CD14-positive monocyte (primary cell): ENCODE data around the gene MCCC1. TPM values are rescaled to one million over a fixed set of nuclear protein-coding genes. Genes with fewer than 3 reads are reported as not detected.

ENCODE experiments used
- DNase-seq, 3 donors: peaks; one replicate each; pipeline ENCODE4 v3.0.0-alpha.2; 2011 to 2022
- H2AFZ ChIP-seq: 2 replicates; pipeline ENCODE4 v1.6.0; 2012; ENCODE audit warnings: mild to moderate bottlenecking, low read depth, low read length, inconsistent platforms; ENCODE audit not compliant: insufficient read depth, poor library complexity, severe bottlenecking
- H3K27ac ChIP-seq, 2 donors: 1 replicate in 1 of 2; 2 replicates in 1 of 2; pipeline ENCODE4 v1.5.1; 2012 to 2013; ENCODE audit warnings: low read length in 2 of 2, control low read depth in 1 of 2, inconsistent platforms in 1 of 2, low read depth in 1 of 2, mild to moderate bottlenecking in 1 of 2
- H3K27me3 ChIP-seq, 2 donors: one replicate each; pipeline versions ENCODE4 v1.6.0 to v1.6.1; 2011 to 2013; ENCODE audit warnings: low read length in 2 of 2; ENCODE audit not compliant: control insufficient read depth in 2 of 2, insufficient read depth in 2 of 2
- H3K36me3 ChIP-seq, 2 donors: replicated peaks in 1 of 2; 1 replicate in 1 of 2; 2 replicates in 1 of 2; pipeline versions ENCODE4 v1.5.1 to v1.6.1; 2012 to 2013; ENCODE audit warnings: low read length in 2 of 2, control low read depth in 1 of 2, inconsistent platforms in 1 of 2, mild to moderate bottlenecking in 1 of 2; ENCODE audit not compliant: insufficient read depth in 2 of 2, control insufficient read depth in 1 of 2
- H3K4me1 ChIP-seq, 2 donors: 1 replicate in 1 of 2; 2 replicates in 1 of 2; pipeline versions ENCODE4 v1.5.1 to v1.6.1; 2012 to 2013; ENCODE audit warnings: low read length in 2 of 2, control low read depth in 1 of 2, inconsistent platforms in 1 of 2, mild to moderate bottlenecking in 1 of 2, moderate library complexity in 1 of 2; ENCODE audit not compliant: insufficient read depth in 2 of 2, control insufficient read depth in 1 of 2
- H3K4me2 ChIP-seq: replicated peaks from 2 replicates; pipeline ENCODE3; 2012; ENCODE audit warnings: low read length, moderate library complexity, mild to moderate bottlenecking; ENCODE audit not compliant: poor library complexity, severe bottlenecking; ENCODE audit errors: extremely low read depth
- H3K4me3 ChIP-seq, 3 experiments: fragments of 200-600 bp in 1 of 3; sonication (generic) in 1 of 3; replicated peaks in 1 of 3; 1 replicate in 2 of 3; 2 replicates in 1 of 3; pipeline ENCODE4 v1.5.1; 2011 to 2013; ENCODE audit warnings: low read length in 3 of 3, mild to moderate bottlenecking in 3 of 3, control low read depth in 2 of 3, low read depth in 2 of 3, inconsistent platforms in 1 of 3, moderate library complexity in 1 of 3
- H3K79me2 ChIP-seq: 2 replicates; pipeline ENCODE4 v1.6.0; 2012; ENCODE audit warnings: mild to moderate bottlenecking, control low read depth, inconsistent platforms, low read length, moderate library complexity; ENCODE audit not compliant: insufficient read depth
- H3K9ac ChIP-seq: 2 replicates; pipeline ENCODE4 v1.6.0; 2017; ENCODE audit warnings: low read length, mild to moderate bottlenecking; ENCODE audit not compliant: insufficient read depth, poor library complexity, severe bottlenecking
- H3K9me3 ChIP-seq, 2 donors: replicated peaks in 1 of 2; 1 replicate in 1 of 2; 2 replicates in 1 of 2; pipeline versions ENCODE4 v1.5.1 to v1.6.1; 2012 to 2013; ENCODE audit warnings: low read length in 2 of 2, control low read depth in 1 of 2; ENCODE audit not compliant: control insufficient read depth in 1 of 2, insufficient read depth in 1 of 2
- H4K20me1 ChIP-seq: 2 replicates; pipeline ENCODE4 v1.6.0; 2012; ENCODE audit warnings: mild to moderate bottlenecking, low read length, control low read depth, moderate library complexity; ENCODE audit not compliant: insufficient read depth
- H3K27ac Mint-ChIP-seq, 7 donors: one replicate each; pipeline ENCODE4 v1.8.0; 2020; ENCODE audit warnings: mild to moderate bottlenecking in 7 of 7, mixed read lengths in 7 of 7, moderate library complexity in 6 of 7, inconsistent platforms in 2 of 7
- H3K27me3 Mint-ChIP-seq, 3 donors: one replicate each; pipeline ENCODE4 v1.8.0; 2021 to 2022; ENCODE audit warnings: low read depth in 3 of 3, mild to moderate bottlenecking in 3 of 3, mixed read lengths in 3 of 3, moderate library complexity in 3 of 3, inconsistent platforms in 1 of 3
- H3K36me3 Mint-ChIP-seq, 2 donors: one replicate each; pipeline ENCODE4 v1.8.0; 2020; ENCODE audit warnings: mixed read lengths in 2 of 2, inconsistent platforms in 1 of 2, mild to moderate bottlenecking in 1 of 2
- H3K4me1 Mint-ChIP-seq: one replicate; pipeline ENCODE4 v1.8.0; 2020; ENCODE audit warnings: mild to moderate bottlenecking, mixed read lengths
- H3K4me3 Mint-ChIP-seq, 2 donors: one replicate each; pipeline ENCODE4 v1.8.0; 2020; ENCODE audit warnings: mild to moderate bottlenecking in 2 of 2, mixed read lengths in 2 of 2, moderate library complexity in 1 of 2
- H3K9me3 Mint-ChIP-seq, 7 donors: one replicate each; pipeline ENCODE4 v1.8.0; 2020 to 2022; ENCODE audit warnings: mixed read lengths in 7 of 7, mild to moderate bottlenecking in 6 of 7, moderate library complexity in 6 of 7, inconsistent platforms in 2 of 7
- CTCF ChIP-seq: fragments of 200-600 bp; IDR thresholded peaks from one replicate; pipeline ENCODE4 v1.8.0; 2022; ENCODE audit warnings: antibody characterized with exemption, mild to moderate bottlenecking
- WGBS: methylation state at CpG from one replicate; pipeline ENCODE4 v1.1.5; 2013; ENCODE audit warnings: missing lambda C conversion rate; ENCODE audit not compliant: insufficient coverage; 5-methylcytosine and 5-hydroxymethylcytosine counted together
- intact Hi-C, 2 donors: fragments of 100-400 bp; cut with micrococcal nuclease; formaldehyde crosslinking; loops; one replicate each; pipeline versions ENCODE4 v1.15.0 to v1.15.1; 2023
- polyA plus RNA-seq, 3 donors: library from polyadenylated mRNA; depleted of rRNA in 1 of 3; unstranded in 2 of 3; stranded (reverse) in 1 of 3; fragments of 300-500 nt in 2 of 3; fragments of >200 nt in 1 of 3; fragmentation: Illumina TruSeq in 2 of 3; gene quantifications; 1 replicate in 2 of 3; 2 replicates in 1 of 3; pipeline ENCODE4 v1.2.3, GENCODE V29; 2012 to 2021

MCCC1 gene
- polyA plus RNA-seq, 3 donors: 13.9 to 18.4 (median 16.0) TPM

DNA sequence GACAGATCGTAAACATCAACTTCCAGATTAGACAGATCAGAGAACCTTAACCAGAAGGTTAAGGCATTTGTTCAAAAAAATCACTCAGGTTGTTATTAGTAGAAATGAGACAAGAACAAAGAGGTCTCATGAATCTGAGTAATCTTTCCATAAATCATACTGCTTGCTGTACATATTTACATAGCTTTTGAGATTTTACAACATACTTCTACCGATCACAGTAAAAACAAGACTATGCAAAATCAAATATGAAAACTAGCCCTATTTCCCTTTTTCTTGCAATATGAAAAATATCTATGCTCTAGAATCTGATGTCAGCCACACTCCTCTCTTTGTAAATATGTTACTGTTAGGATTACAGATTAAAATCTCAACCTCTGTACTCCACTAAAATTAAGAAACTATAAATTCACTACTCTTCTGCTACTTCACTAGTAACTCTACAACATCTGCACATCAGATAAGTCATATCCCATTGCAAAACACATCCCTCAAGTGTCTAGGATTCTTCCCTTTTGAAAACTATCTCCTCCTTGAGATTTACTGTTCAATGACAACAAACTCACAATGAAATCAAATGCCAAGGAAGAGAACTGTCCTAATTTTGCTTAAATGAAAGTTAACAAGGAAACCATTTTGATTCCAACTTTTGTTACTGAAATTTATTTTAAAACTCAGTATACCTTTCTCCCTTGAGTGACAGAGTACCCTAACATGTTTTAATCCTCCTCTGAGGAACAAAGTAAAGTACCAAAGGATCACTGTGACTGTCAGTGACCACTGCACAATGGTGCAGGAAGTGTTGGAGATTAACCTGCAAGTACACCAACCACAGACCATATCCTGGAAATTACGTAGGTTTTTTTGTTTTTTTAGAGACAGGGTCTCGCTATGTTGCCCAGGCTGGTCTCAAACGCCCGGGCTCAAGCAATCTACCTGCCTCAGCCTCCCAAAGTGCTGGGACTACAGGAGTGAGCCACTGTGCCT, 131.8 kb downstream of the MCCC1 start:
- no peaks in the 10 kb centered on the region for H3K27me3 Mint-ChIP-seq
- H3K27ac Mint-ChIP-seq: peak overlapping the region in 6 of 7 donors; percentile 3 to 83 (median 56)
- peaks cover 11 to 15% of the 10 kb centered on the region in 2 donors for H3K36me3 Mint-ChIP-seq
- peaks cover 68% of the 10 kb centered on the region for H4K20me1 ChIP-seq
- H3K9me3 ChIP-seq: no peaks in the 10 kb centered on the region
- H3K9me3 Mint-ChIP-seq: no peaks in the 10 kb centered on the region
- no peak overlapping the region for H3K9ac ChIP-seq
- WGBS: 50% methylated on average over 4 of the region's 6 CpGs
- H3K4me3 Mint-ChIP-seq: no peak overlapping the region
- no peak overlapping the region for H3K4me2 ChIP-seq
- no peak overlapping the region for H3K4me3 ChIP-seq
- H3K36me3 ChIP-seq: peaks cover 8 to 31% of the 10 kb centered on the region in 2 donors
- DNase-seq: peak in 1 of 3 donors; percentile 10
- no peak for TF ChIP-seq CTCF
- H3K79me2 ChIP-seq: peaks cover 84% of the 10 kb centered on the region
- peak overlapping the region in 1 of 2 donors; percentile 69 for H3K27ac ChIP-seq
- H2AFZ ChIP-seq: no peak overlapping the region
- H3K27me3 ChIP-seq: no peaks in the 10 kb centered on the region
- peaks cover 27% of the 10 kb centered on the region for H3K4me1 Mint-ChIP-seq
- peaks cover 17 to 24% of the 10 kb centered on the region in 2 donors for H3K4me1 ChIP-seq
- intact Hi-C loops: no loop called here

GRCh38 chr3:182965861-182966366, 133.4 kb downstream of the MCCC1 start:
- no peak overlapping the region for H3K4me2 ChIP-seq
- Mint-ChIP-seq H3K4me3 (no peak overlapping the region), H3K27me3 (no peaks in the 10 kb centered on the region), H3K9me3 (no peaks in the 10 kb centered on the region), H3K36me3 (peaks cover 22 to 26% of the 10 kb centered on the region in 2 donors), H3K27ac (peak overlapping the region in 1 of 7 donors; percentile 31), H3K4me1 (peaks cover 24% of the 10 kb centered on the region)
- H4K20me1 ChIP-seq: peaks cover 52% of the 10 kb centered on the region
- no peak overlapping the region for H3K9ac ChIP-seq
- no peak for DNase-seq
- no peak overlapping the region for H2AFZ ChIP-seq
- peaks cover 69% of the 10 kb centered on the region for H3K79me2 ChIP-seq
- H3K27ac ChIP-seq: no peak overlapping the region
- no peaks in the 10 kb centered on the region for H3K9me3 ChIP-seq
- no peaks in the 10 kb centered on the region for H3K27me3 ChIP-seq
- intact Hi-C loops: no loop called here
- no peak overlapping the region for H3K4me3 ChIP-seq
- peaks cover 17 to 24% of the 10 kb centered on the region in 2 donors for H3K4me1 ChIP-seq
- 96% methylated on average over 4 of the region's 9 CpGs for WGBS
- peaks cover 14 to 46% of the 10 kb centered on the region in 2 donors for H3K36me3 ChIP-seq
- TF ChIP-seq CTCF: no peak

Other genes with a start within 250 kb of the MCCC1 start
- 10 to 100 TPM in 2 of 3 donors, 1 to 10 TPM in 1; 6.1 to 37.6 (median 26.9) TPM for gene DCUN1D1, start 119.0 kb downstream of the MCCC1 start, polyA plus RNA-seq
- under 1 TPM in 1 of 3 donors, not detected in 2; 0.03 TPM for gene LAMP3, start 63.2 kb upstream of the MCCC1 start, polyA plus RNA-seq
- 10 to 100 TPM; 14.1 to 17.7 (median 14.2) TPM for gene B3GNT5, start 153.8 kb upstream of the MCCC1 start, polyA plus RNA-seq